Erythroblast (primary cell): ENCODE measurements around the gene PNLDC1.

Experiments
- DNase-seq, 2 experiments: peaks; one replicate each; lab custom pipeline; 2025; lab: John Stamatoyannopoulos, UW
- GATA1 ChIP-seq: IDR thresholded peaks from 2 replicates; pipeline ENCODE4 v1.6.1; 2011; ENCODE audit warnings: low read depth, mild to moderate bottlenecking, control low read depth, low read length, moderate library complexity
- POLR2A ChIP-seq: IDR thresholded peaks from 2 replicates; pipeline ENCODE4 v1.6.1; 2011; ENCODE audit warnings: mild to moderate bottlenecking, low read length

The PNLDC1 gene

GRCh38 chr6:159860482-159860881 lies 60.4 kb downstream of the PNLDC1 start:
- DNase-seq = no peak
- TF ChIP-seq POLR2A = no peak
- TF ChIP-seq GATA1 = no peak

- no peak for DNase-seq
- no peak for TF ChIP-seq POLR2A
- TF ChIP-seq GATA1 = no peak
Measured at GRCh38 chr6:159862103-159862502, 62.0 kb downstream of the PNLDC1 start.

GRCh38 chr6:159863341-159863740 lies 63.3 kb downstream of the PNLDC1 start:
- DNase-seq = peak; percentile 43 to 68

- DNase-seq = no peak
- TF ChIP-seq GATA1 (no peak), POLR2A (no peak)
Measured at GRCh38 chr6:159865226-159865920, 65.3 kb downstream of the PNLDC1 start.

- TF ChIP-seq POLR2A = no peak
- no peak for TF ChIP-seq GATA1
- no peak for DNase-seq
Measured at GRCh38 chr6:159866286-159867247, 66.5 kb downstream of the PNLDC1 start.
